ENCODE data around the gene ICAM1. TPM values are rescaled to one million over a fixed set of nuclear protein-coding genes. Genes with fewer than 3 reads are reported as not detected.
A peak's percentile ranks its signal among the peaks of the same experiment; 100 is the strongest.

ICAM1 gene
- total RNA-seq, 1 donor from 2014 or later, result 245 TPM

DNA sequence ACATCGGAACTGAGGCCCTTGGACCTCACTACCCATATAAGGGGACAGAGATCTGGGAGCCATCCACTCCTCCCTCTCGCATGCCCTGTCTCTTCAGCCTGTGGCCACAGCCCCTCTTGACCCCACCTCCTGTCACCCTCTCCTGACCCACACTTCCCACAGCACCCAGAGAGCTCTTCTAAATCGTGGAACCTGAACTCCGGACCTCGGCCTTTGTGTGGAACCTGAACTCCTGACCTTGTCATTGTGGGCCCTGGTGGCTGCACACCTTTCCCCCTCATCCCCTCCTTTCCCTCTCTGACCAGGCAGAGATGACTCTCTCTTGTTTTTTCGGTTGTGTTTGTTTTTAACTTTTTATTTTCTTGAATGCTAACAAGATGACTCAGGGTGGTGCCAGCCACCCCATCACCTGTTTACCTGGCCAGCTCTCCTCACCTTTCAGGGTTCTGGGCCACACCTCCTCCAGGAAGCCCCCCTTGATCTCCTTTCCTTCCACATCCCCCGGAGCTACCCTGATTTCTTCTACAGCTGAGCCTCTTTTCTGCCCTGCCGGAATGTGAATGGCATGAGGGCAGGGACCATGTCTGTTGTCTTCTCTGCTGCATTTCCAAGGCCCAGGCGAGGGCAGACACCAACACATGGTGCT is 13.8 kb upstream of the ICAM1 start:
- H3K27me3 ChIP-seq, result no peaks in the 10 kb centered on the region
- H3K27ac ChIP-seq, result no peak overlapping the region
- intact Hi-C loops (cut with DNase I), result loop anchor here (5.0 kb wide), 1 partner anchor 145 kb away; the partner anchor contains the start of gene CDC37
- peaks cover 49% of the 10 kb centered on the region for H3K36me3 ChIP-seq
- no peak for DNase-seq
- no peaks in the 10 kb centered on the region for H3K9me3 ChIP-seq
- H3K4me1 ChIP-seq, result peaks cover 16% of the 10 kb centered on the region
- H3K4me3 ChIP-seq, result no peak overlapping the region
- TF ChIP-seq, protein P1, sequence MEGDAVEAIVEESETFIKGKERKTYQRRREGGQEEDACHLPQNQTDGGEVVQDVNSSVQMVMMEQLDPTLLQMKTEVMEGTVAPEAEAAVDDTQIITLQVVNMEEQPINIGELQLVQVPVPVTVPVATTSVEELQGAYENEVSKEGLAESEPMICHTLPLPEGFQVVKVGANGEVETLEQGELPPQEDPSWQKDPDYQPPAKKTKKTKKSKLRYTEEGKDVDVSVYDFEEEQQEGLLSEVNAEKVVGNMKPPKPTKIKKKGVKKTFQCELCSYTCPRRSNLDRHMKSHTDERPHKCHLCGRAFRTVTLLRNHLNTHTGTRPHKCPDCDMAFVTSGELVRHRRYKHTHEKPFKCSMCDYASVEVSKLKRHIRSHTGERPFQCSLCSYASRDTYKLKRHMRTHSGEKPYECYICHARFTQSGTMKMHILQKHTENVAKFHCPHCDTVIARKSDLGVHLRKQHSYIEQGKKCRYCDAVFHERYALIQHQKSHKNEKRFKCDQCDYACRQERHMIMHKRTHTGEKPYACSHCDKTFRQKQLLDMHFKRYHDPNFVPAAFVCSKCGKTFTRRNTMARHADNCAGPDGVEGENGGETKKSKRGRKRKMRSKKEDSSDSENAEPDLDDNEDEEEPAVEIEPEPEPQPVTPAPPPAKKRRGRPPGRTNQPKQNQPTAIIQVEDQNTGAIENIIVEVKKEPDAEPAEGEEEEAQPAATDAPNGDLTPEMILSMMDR (IDR thresholded peaks at IDR 0.05), result no peak
- ATAC-seq, result no peak

DNA sequence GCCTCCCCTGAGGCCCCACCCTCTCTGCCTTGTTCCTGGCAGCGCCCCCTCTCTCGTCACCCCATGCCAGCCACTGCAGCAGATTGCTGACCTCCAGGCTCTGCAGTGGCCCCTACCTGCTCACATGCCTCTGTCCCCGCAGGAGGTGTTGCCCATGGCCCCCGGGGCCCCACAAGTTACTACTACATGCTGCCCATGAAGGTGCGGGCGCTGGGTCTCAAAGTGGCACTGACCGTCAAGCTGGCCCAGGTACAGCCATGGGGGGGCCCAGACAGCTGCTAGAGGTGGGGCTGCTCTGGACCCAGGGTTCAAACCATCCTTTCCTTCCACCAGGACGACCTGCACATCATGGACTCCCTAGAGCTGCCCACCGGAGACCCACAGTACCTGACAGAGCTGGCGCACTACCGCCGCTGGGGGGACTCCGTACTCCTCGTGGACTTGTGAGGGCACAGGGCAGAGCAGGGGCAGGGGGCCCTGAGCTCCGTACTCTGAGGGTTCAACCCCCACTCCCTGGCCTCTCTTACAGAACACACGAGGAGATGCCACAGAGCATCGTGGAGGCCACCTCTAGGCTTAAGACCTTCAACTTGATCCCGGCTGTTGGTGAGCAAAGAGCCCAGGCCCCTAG is 12.7 kb upstream of the ICAM1 start:
- intact Hi-C loops (cut with DNase I), result loop anchor here (5.0 kb wide), 1 partner anchor 144 kb away; the partner anchor contains the start of gene CDC37
- no peak overlapping the region for H3K4me3 ChIP-seq
- DNase-seq, result no peak
- H3K36me3 ChIP-seq, result peaks cover 49% of the 10 kb centered on the region
- TF ChIP-seq, protein P1 (IDR thresholded peaks at IDR 0.05), result no peak
- no peaks in the 10 kb centered on the region for H3K9me3 ChIP-seq
- no peak overlapping the region for H3K27ac ChIP-seq
- peaks cover 9% of the 10 kb centered on the region for H3K4me1 ChIP-seq
- H3K27me3 ChIP-seq, result no peaks in the 10 kb centered on the region
- ATAC-seq, result no peak

DNA sequence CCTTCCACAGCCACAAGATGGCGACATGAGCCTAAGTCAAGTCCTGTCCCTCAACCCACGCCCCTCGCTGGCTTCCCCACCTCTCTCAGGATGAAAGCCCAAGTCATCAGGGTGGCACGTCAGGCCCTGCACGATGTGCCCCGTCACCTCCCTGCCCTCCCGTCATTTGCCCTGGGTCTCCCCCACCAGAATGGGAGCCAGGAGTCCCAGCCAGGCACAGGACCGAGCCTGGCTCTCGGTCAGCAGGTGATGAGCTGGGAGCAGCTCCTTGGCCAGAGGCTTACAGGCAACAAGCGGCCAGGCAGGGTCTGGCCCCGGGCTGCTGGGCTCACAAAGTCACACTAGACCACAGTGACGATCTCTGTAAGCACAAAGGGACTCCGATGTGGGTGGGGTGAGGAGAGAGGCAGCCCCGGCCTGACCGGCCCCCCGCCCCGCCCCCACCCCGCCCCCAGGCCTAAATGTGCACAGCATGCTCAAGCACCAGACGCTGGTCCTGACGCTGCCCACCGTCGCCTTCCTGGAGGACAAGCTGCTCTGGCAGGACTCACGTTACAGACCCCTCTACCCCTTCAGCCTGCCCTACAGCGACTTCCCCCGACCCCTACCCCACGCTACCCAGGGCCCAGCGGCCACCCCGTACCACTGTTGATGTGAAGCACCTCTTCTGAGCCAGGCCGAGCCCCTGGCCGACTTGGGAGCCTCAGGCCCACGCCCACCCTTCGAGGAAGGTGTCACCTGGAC is 11.6 kb upstream of the ICAM1 start:
- peaks cover 9% of the 10 kb centered on the region for H3K4me1 ChIP-seq
- ATAC-seq, result peak; percentile 86
- intact Hi-C loops (cut with DNase I), result loop anchor here (5.0 kb wide), 1 partner anchor 143 kb away; the partner anchor contains the start of gene CDC37
- H3K27ac ChIP-seq, result peak overlapping the region; percentile 78
- TF ChIP-seq, protein P1 (IDR thresholded peaks at IDR 0.05), result peak; percentile 77
- no peaks in the 10 kb centered on the region for H3K9me3 ChIP-seq
- no peaks in the 10 kb centered on the region for H3K27me3 ChIP-seq
- H3K4me3 ChIP-seq, result no peak overlapping the region
- peak; percentile 92 for DNase-seq
- peaks cover 42% of the 10 kb centered on the region for H3K36me3 ChIP-seq

DNA sequence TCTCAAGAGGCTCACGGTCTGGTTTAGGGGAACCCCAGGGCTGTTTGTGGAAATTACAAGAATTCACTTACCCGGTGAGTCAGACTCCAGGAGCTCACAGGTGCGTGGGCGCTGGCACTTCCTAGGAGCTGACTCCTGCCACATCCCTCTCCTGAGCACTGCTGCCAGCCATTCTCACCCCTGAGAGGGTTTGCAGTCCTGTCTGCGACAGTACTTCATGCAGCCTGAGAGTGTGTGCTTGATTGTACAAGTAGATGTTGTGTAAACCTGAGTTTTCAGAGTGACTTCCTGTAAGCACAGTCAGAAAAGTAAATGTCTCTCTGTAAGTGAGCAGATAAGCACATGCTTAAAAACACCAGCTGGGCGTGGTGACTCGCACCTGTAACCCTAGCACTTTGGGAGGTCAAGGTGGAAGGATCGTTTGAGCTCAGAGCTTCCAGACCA is 10.8 kb upstream of the ICAM1 start:
- TF ChIP-seq, protein P1 (IDR thresholded peaks at IDR 0.05), result no peak
- ATAC-seq, result peak; percentile 89
- peaks cover 34% of the 10 kb centered on the region for H3K36me3 ChIP-seq
- H3K4me1 ChIP-seq, result peaks cover 9% of the 10 kb centered on the region
- no peaks in the 10 kb centered on the region for H3K27me3 ChIP-seq
- DNase-seq, result peak; percentile 93
- H3K27ac ChIP-seq, result peak overlapping the region; percentile 78
- H3K4me3 ChIP-seq, result no peak overlapping the region
- intact Hi-C loops (cut with DNase I), result no loop called here
- H3K9me3 ChIP-seq, result no peaks in the 10 kb centered on the region

DNA sequence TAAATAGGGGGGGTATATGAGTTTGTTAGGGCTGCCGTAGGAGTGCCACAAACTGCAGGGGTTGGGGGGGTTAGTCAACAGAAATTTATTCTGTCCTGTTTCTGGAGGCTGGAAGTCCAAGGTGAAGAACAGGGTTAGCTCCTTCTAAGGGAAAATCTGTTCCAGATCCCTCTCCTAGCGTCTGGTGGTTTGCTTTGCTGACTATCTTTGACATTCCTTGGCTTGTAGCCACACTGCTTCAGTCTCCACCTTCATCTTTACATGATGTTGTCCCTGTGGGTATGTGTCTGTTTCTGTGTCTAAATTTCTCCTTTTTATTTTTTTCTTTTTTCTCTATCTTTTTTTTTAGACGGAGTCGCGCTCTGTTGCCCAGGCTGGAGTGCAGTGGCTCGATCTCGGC is 8.1 kb upstream of the ICAM1 start:
- DNase-seq (no peak), ATAC-seq (no peak)
- H3K4me1 ChIP-seq, result peaks cover 9% of the 10 kb centered on the region
- no peak overlapping the region for H3K4me3 ChIP-seq
- no peaks in the 10 kb centered on the region for H3K9me3 ChIP-seq
- no peak overlapping the region for H3K27ac ChIP-seq
- intact Hi-C loops (cut with DNase I), result no loop called here
- peaks cover 10% of the 10 kb centered on the region for H3K36me3 ChIP-seq
- H3K27me3 ChIP-seq, result no peaks in the 10 kb centered on the region
- TF ChIP-seq, protein P1 (IDR thresholded peaks at IDR 0.05), result no peak
